CD14-positive monocyte (primary cell): ENCODE measurements around the gene CLEC4C. TPM values are rescaled to one million over a fixed set of nuclear protein-coding genes. Genes with fewer than 3 reads are reported as not detected.
A peak's percentile ranks its signal among the peaks of the same experiment; 100 is the strongest.

Experiments
- DNase-seq, 3 donors: peaks; one replicate each; pipeline ENCODE4 v3.0.0-alpha.2; 2011 to 2022
- H2AFZ ChIP-seq: 2 replicates; pipeline ENCODE4 v1.6.0; 2012; ENCODE audit warnings: mild to moderate bottlenecking, low read depth, low read length, inconsistent platforms; ENCODE audit not compliant: insufficient read depth, poor library complexity, severe bottlenecking
- H3K27ac ChIP-seq, 2 donors: 1 replicate in 1 of 2; 2 replicates in 1 of 2; pipeline ENCODE4 v1.5.1; 2012 to 2013; ENCODE audit warnings: low read length in 2 of 2, control low read depth in 1 of 2, inconsistent platforms in 1 of 2, low read depth in 1 of 2, mild to moderate bottlenecking in 1 of 2
- H3K27me3 ChIP-seq, 2 donors: one replicate each; pipeline versions ENCODE4 v1.6.0 to v1.6.1; 2011 to 2013; ENCODE audit warnings: low read length in 2 of 2; ENCODE audit not compliant: control insufficient read depth in 2 of 2, insufficient read depth in 2 of 2
- H3K36me3 ChIP-seq, 2 donors: replicated peaks in 1 of 2; 1 replicate in 1 of 2; 2 replicates in 1 of 2; pipeline versions ENCODE4 v1.5.1 to v1.6.1; 2012 to 2013; ENCODE audit warnings: low read length in 2 of 2, control low read depth in 1 of 2, inconsistent platforms in 1 of 2, mild to moderate bottlenecking in 1 of 2; ENCODE audit not compliant: insufficient read depth in 2 of 2, control insufficient read depth in 1 of 2
- H3K4me1 ChIP-seq, 2 donors: 1 replicate in 1 of 2; 2 replicates in 1 of 2; pipeline versions ENCODE4 v1.5.1 to v1.6.1; 2012 to 2013; ENCODE audit warnings: low read length in 2 of 2, control low read depth in 1 of 2, inconsistent platforms in 1 of 2, mild to moderate bottlenecking in 1 of 2, moderate library complexity in 1 of 2; ENCODE audit not compliant: insufficient read depth in 2 of 2, control insufficient read depth in 1 of 2
- H3K4me2 ChIP-seq: replicated peaks from 2 replicates; pipeline ENCODE3; 2012; ENCODE audit warnings: low read length, moderate library complexity, mild to moderate bottlenecking; ENCODE audit not compliant: poor library complexity, severe bottlenecking; ENCODE audit errors: extremely low read depth
- H3K4me3 ChIP-seq, 3 experiments: fragments of 200-600 bp in 1 of 3; sonication (generic) in 1 of 3; replicated peaks in 1 of 3; 1 replicate in 2 of 3; 2 replicates in 1 of 3; pipeline ENCODE4 v1.5.1; 2011 to 2013; ENCODE audit warnings: low read length in 3 of 3, mild to moderate bottlenecking in 3 of 3, control low read depth in 2 of 3, low read depth in 2 of 3, inconsistent platforms in 1 of 3, moderate library complexity in 1 of 3
- H3K79me2 ChIP-seq: 2 replicates; pipeline ENCODE4 v1.6.0; 2012; ENCODE audit warnings: mild to moderate bottlenecking, control low read depth, inconsistent platforms, low read length, moderate library complexity; ENCODE audit not compliant: insufficient read depth
- H3K9ac ChIP-seq: 2 replicates; pipeline ENCODE4 v1.6.0; 2017; ENCODE audit warnings: low read length, mild to moderate bottlenecking; ENCODE audit not compliant: insufficient read depth, poor library complexity, severe bottlenecking
- H3K9me3 ChIP-seq, 2 donors: replicated peaks in 1 of 2; 1 replicate in 1 of 2; 2 replicates in 1 of 2; pipeline versions ENCODE4 v1.5.1 to v1.6.1; 2012 to 2013; ENCODE audit warnings: low read length in 2 of 2, control low read depth in 1 of 2; ENCODE audit not compliant: control insufficient read depth in 1 of 2, insufficient read depth in 1 of 2
- H4K20me1 ChIP-seq: 2 replicates; pipeline ENCODE4 v1.6.0; 2012; ENCODE audit warnings: mild to moderate bottlenecking, low read length, control low read depth, moderate library complexity; ENCODE audit not compliant: insufficient read depth
- H3K27ac Mint-ChIP-seq, 7 donors: one replicate each; pipeline ENCODE4 v1.8.0; 2020; ENCODE audit warnings: mild to moderate bottlenecking in 7 of 7, mixed read lengths in 7 of 7, moderate library complexity in 6 of 7, inconsistent platforms in 2 of 7
- H3K27me3 Mint-ChIP-seq, 3 donors: one replicate each; pipeline ENCODE4 v1.8.0; 2021 to 2022; ENCODE audit warnings: low read depth in 3 of 3, mild to moderate bottlenecking in 3 of 3, mixed read lengths in 3 of 3, moderate library complexity in 3 of 3, inconsistent platforms in 1 of 3
- H3K36me3 Mint-ChIP-seq, 2 donors: one replicate each; pipeline ENCODE4 v1.8.0; 2020; ENCODE audit warnings: mixed read lengths in 2 of 2, inconsistent platforms in 1 of 2, mild to moderate bottlenecking in 1 of 2
- H3K4me1 Mint-ChIP-seq: one replicate; pipeline ENCODE4 v1.8.0; 2020; ENCODE audit warnings: mild to moderate bottlenecking, mixed read lengths
- H3K4me3 Mint-ChIP-seq, 2 donors: one replicate each; pipeline ENCODE4 v1.8.0; 2020; ENCODE audit warnings: mild to moderate bottlenecking in 2 of 2, mixed read lengths in 2 of 2, moderate library complexity in 1 of 2
- H3K9me3 Mint-ChIP-seq, 7 donors: one replicate each; pipeline ENCODE4 v1.8.0; 2020 to 2022; ENCODE audit warnings: mixed read lengths in 7 of 7, mild to moderate bottlenecking in 6 of 7, moderate library complexity in 6 of 7, inconsistent platforms in 2 of 7
- CTCF ChIP-seq: fragments of 200-600 bp; IDR thresholded peaks from one replicate; pipeline ENCODE4 v1.8.0; 2022; ENCODE audit warnings: antibody characterized with exemption, mild to moderate bottlenecking
- WGBS: methylation state at CpG from one replicate; pipeline ENCODE4 v1.1.5; 2013; ENCODE audit warnings: missing lambda C conversion rate; ENCODE audit not compliant: insufficient coverage; 5-methylcytosine and 5-hydroxymethylcytosine counted together
- intact Hi-C, 2 donors: fragments of 100-400 bp; cut with micrococcal nuclease; formaldehyde crosslinking; loops; one replicate each; pipeline versions ENCODE4 v1.15.0 to v1.15.1; 2023
- polyA plus RNA-seq, 3 donors: library from polyadenylated mRNA; depleted of rRNA in 1 of 3; unstranded in 2 of 3; stranded (reverse) in 1 of 3; fragments of 300-500 nt in 2 of 3; fragments of >200 nt in 1 of 3; fragmentation: Illumina TruSeq in 2 of 3; gene quantifications; 1 replicate in 2 of 3; 2 replicates in 1 of 3; pipeline ENCODE4 v1.2.3, GENCODE V29; 2012 to 2021

The CLEC4C gene
- polyA plus RNA-seq, 3 donors, result 0.54 to 1.4 TPM; not detected in 1

GRCh38 chr12:7788294-7788660 lies 41.1 kb upstream of the CLEC4C start:
- Histone ChIP-seq H4K20me1 (no peaks in the 10 kb centered on the region), H3K4me1 (peaks cover 47 to 53% of the 10 kb centered on the region in 2 donors), H3K79me2 (no peaks in the 10 kb centered on the region), H3K9ac (peak overlapping the region; percentile 9), H3K27ac (peak overlapping the region in 1 of 2 donors; percentile 29), H3K36me3 (no peaks in the 10 kb centered on the region), H3K27me3 (no peaks in the 10 kb centered on the region), H2AFZ (peak overlapping the region; percentile 71), H3K4me3 (peak overlapping the region in 1 of 3 experiments; percentile 39), H3K4me2 (peak overlapping the region; percentile 55), H3K9me3 (no peaks in the 10 kb centered on the region)
- Mint-ChIP-seq H3K4me1 (peaks cover 60% of the 10 kb centered on the region), H3K9me3 (peaks cover 0 to 2% (median 0%) of the 10 kb centered on the region in 7 donors), H3K4me3 (peak overlapping the region in 1 of 2 donors; percentile 89), H3K27ac (peak overlapping the region in 6 of 7 donors; percentile 31 to 83 (median 69)), H3K36me3 (no peaks in the 10 kb centered on the region), H3K27me3 (peaks cover 0 to 2% (median 0%) of the 10 kb centered on the region in 3 donors)
- intact Hi-C loops, result no loop called here
- WGBS, result no CpG with 5 or more reads among the region's 4 CpGs
- no peak for DNase-seq
- no peak for TF ChIP-seq CTCF

GRCh38 chr12:7787574-7788293 lies 40.6 kb upstream of the CLEC4C start:
- DNase-seq, result peak; percentile 6 to 18 (median 15)
- no peak for TF ChIP-seq CTCF
- H3K9me3 Mint-ChIP-seq, result peaks cover 0 to 2% (median 0%) of the 10 kb centered on the region in 7 donors
- Histone ChIP-seq H3K9ac (peak overlapping the region; percentile 9), H3K79me2 (no peaks in the 10 kb centered on the region), H3K4me1 (peaks cover 41 to 48% of the 10 kb centered on the region in 2 donors), H3K27ac (peak overlapping the region in 1 of 2 donors; percentile 29), H3K4me3 (peak overlapping the region in 1 of 3 experiments; percentile 39), H4K20me1 (no peaks in the 10 kb centered on the region), H3K36me3 (no peaks in the 10 kb centered on the region), H3K4me2 (peak overlapping the region; percentile 55), H2AFZ (peak overlapping the region; percentile 71), H3K27me3 (no peaks in the 10 kb centered on the region), H3K9me3 (no peaks in the 10 kb centered on the region)
- intact Hi-C loops, result no loop called here
- H3K27ac Mint-ChIP-seq, result peak overlapping the region; percentile 31 to 83 (median 63)
- peak overlapping the region; percentile 54 to 89 for H3K4me3 Mint-ChIP-seq
- peaks cover 54% of the 10 kb centered on the region for H3K4me1 Mint-ChIP-seq
- H3K36me3 Mint-ChIP-seq, result no peaks in the 10 kb centered on the region
- H3K27me3 Mint-ChIP-seq, result peaks cover 0 to 2% (median 0%) of the 10 kb centered on the region in 3 donors
- no CpG with 5 or more reads among the region's 13 CpGs for WGBS
